Gastroesophageal sphincter (tissue), 4 donors: ENCODE measurements around the gene AHRR. TPM values are rescaled to one million over a fixed set of nuclear protein-coding genes. Genes with fewer than 3 reads are reported as not detected.
"Not testable (repeated sequence)": the region's sequence is repeated elsewhere in the genome, so short reads cannot be mapped to it uniquely, and the experiment has no call there.

Experiments used
- ATAC-seq: fragments of 150-250 bp; one replicate; pipeline ENCODE4 v1.9.1; 2016; ENCODE audit warnings: mild to moderate bottlenecking, moderate library complexity
- H3K27ac ChIP-seq, 4 donors: fragments of 200-600 bp; sonication (generic) in 3 of 4; 1 replicate in 3 of 4; 2 replicates in 1 of 4; pipeline ENCODE4 v1.5.1; 2016 to 2019
- H3K27me3 ChIP-seq: fragments of 200-600 bp; sonication (generic); one replicate; pipeline ENCODE4 v1.5.1; 2019
- H3K36me3 ChIP-seq, 2 donors: fragments of 200-600 bp; sonication (generic); one replicate each; pipeline ENCODE4 v1.5.1; 2019; ENCODE audit warnings: control low read depth in 1 of 2
- H3K4me1 ChIP-seq, 3 donors: fragments of 200-600 bp; sonication (generic); 1 replicate in 2 of 3; 2 replicates in 1 of 3; pipeline ENCODE4 v1.5.1; 2016 to 2019; ENCODE audit warnings: control low read depth in 2 of 3
- H3K4me3 ChIP-seq, 2 donors: fragments of 200-600 bp; sonication (generic); one replicate each; pipeline ENCODE4 v1.5.1; 2019; ENCODE audit warnings: mild to moderate bottlenecking in 1 of 2, moderate library complexity in 1 of 2
- H3K9me3 ChIP-seq, 3 donors: fragments of 200-600 bp; sonication (generic); one replicate each; pipeline ENCODE4 v1.5.1; 2017 to 2019; ENCODE audit warnings: control low read depth in 2 of 3
- EP300 ChIP-seq: sonication (generic); formaldehyde crosslinking; IDR thresholded peaks from one replicate; pipeline ENCODE4 v1.6.1; 2017; ENCODE audit warnings: antibody characterized with exemption, mild to moderate bottlenecking
- POLR2A ChIP-seq, 2 donors: fragments of 450-650 bp; IDR thresholded peaks; one replicate each; pipeline ENCODE4 v1.6.1; 2017; ENCODE audit warnings: antibody characterized with exemption in 2 of 2, mild to moderate bottlenecking in 2 of 2, moderate library complexity in 1 of 2
- POLR2AphosphoS5 ChIP-seq: sonication (generic); formaldehyde crosslinking; IDR thresholded peaks from one replicate; pipeline ENCODE4 v1.6.1; 2017; ENCODE audit warnings: antibody characterized with exemption
- WGBS, 2 donors: methylation state at CpG; one replicate each; pipeline ENCODE4 v1.1.5; 2018; ENCODE audit warnings: low coverage in 1 of 2; 5-methylcytosine and 5-hydroxymethylcytosine counted together
- total RNA-seq, 4 donors: library from RNA; depleted of rRNA; stranded (reverse); fragments of >200 nt; gene quantifications; one replicate each; pipeline ENCODE4 v1.1.0, GENCODE V29; 2016
- TF ChIP-seq, protein P1 (sequence below), 4 experiments: fragments of 200-600 bp in 2 of 4; fragments of 450-650 bp in 2 of 4; sonication (generic) in 1 of 4; IDR thresholded peaks; one replicate each; pipeline ENCODE4 v1.5.1; 2017 to 2019; ENCODE audit warnings: antibody characterized with exemption in 4 of 4, mild to moderate bottlenecking in 2 of 4, moderate library complexity in 2 of 4

Gene AHRR
- total RNA-seq, 4 donors from 2014 or later, result 0.15 to 1.7 (median 0.45) TPM

- no peaks in the 10 kb centered on the region for H3K9me3 ChIP-seq
These were observed 22.8 kb upstream of the AHRR start for GRCh38 chr5:298737-299125.

GRCh38 chr5:299921-300320, 21.6 kb upstream of the AHRR start:
- peak; percentile 31 for ATAC-seq
- H3K36me3 ChIP-seq, H3K9me3 ChIP-seq, H3K27me3 ChIP-seq, H3K27ac ChIP-seq, H3K4me1 ChIP-seq, H3K4me3 ChIP-seq: not testable (repeated sequence)
- no CpG with 5 or more reads among the region's 5 CpGs for WGBS, 2 donors

More at GRCh38 chr5:298737-299125, 22.8 kb upstream of the AHRR start:
- Histone ChIP-seq H3K27me3 (no peaks in the 10 kb centered on the region), H3K36me3 (peaks cover 0 to 10% of the 10 kb centered on the region in 2 donors), H3K4me1 (no peaks in the 10 kb centered on the region), H3K4me3 (no peak overlapping the region), H3K27ac (no peak overlapping the region)
- ATAC-seq, result no peak
- WGBS, 2 donors, result no CpG with 5 or more reads among the region's 2 CpGs
- TF ChIP-seq EP300, result no peak
- no peak for TF ChIP-seq POLR2AphosphoS5
- TF ChIP-seq, protein P1, sequence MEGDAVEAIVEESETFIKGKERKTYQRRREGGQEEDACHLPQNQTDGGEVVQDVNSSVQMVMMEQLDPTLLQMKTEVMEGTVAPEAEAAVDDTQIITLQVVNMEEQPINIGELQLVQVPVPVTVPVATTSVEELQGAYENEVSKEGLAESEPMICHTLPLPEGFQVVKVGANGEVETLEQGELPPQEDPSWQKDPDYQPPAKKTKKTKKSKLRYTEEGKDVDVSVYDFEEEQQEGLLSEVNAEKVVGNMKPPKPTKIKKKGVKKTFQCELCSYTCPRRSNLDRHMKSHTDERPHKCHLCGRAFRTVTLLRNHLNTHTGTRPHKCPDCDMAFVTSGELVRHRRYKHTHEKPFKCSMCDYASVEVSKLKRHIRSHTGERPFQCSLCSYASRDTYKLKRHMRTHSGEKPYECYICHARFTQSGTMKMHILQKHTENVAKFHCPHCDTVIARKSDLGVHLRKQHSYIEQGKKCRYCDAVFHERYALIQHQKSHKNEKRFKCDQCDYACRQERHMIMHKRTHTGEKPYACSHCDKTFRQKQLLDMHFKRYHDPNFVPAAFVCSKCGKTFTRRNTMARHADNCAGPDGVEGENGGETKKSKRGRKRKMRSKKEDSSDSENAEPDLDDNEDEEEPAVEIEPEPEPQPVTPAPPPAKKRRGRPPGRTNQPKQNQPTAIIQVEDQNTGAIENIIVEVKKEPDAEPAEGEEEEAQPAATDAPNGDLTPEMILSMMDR (IDR thresholded peaks at IDR 0.05), result no peak
- no peak for TF ChIP-seq POLR2A (IDR thresholded peaks at IDR 0.05)

GRCh38 chr5:300691-301435, 20.7 kb upstream of the AHRR start:
- H3K27me3 ChIP-seq, H3K9me3 ChIP-seq, H3K4me3 ChIP-seq, ATAC-seq, H3K4me1 ChIP-seq, H3K27ac ChIP-seq: not testable (repeated sequence)
- 83 to 96% methylated on average over 2 to 11 of the region's 21 CpGs for WGBS, 2 donors
- H3K36me3 ChIP-seq, result peaks cover 0 to 16% of the 10 kb centered on the region in 2 donors

DNA sequence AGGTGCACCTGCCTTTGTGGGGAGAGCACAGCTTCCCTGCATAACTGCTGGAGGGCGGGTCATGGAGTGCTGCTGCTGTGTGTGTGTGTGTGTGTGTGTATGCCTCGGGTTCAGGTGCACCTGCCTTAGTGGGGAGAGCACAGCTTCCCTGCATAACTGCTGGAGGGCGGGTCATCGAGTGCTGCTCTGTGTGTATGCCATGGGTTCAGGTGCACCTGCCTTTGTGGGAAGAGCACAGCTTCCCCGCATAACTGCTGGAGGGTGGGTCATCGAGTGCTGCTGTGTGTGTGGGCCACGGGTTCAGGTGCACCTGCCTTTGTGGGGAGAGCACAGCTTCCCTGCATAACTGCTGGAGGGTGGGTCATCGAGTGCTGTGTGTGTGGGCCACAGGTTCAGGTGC, 19.1 kb upstream of the AHRR start:
- H3K4me1 ChIP-seq, H3K9me3 ChIP-seq, H3K27ac ChIP-seq, ATAC-seq, H3K4me3 ChIP-seq, H3K27me3 ChIP-seq: not testable (repeated sequence)
- no CpG with 5 or more reads among the region's 8 CpGs for WGBS, 2 donors
- peaks cover 0 to 28% of the 10 kb centered on the region in 2 donors for H3K36me3 ChIP-seq

DNA sequence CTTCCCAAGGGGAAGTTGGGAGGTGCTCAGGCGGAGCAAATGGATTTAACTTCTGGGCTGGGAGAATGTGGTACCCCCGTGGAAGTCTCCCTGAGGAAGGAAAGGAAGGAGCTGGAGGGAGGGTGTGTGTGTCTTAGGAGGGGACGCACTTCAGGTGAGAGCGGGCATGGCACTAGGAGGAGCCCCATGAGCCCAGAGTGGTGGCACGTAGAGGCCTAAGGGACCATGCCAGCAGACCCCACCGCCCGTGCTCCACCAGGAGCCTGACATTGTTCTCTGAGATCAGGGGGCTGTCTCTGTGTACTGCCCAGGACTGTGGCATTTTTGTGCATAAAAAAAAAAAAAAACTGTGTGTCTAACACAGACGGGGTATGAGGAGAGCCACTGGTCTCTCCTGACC, 18.5 kb upstream of the AHRR start:
- TF ChIP-seq POLR2AphosphoS5, result no peak
- TF ChIP-seq EP300, result no peak
- TF ChIP-seq, protein P1 (IDR thresholded peaks at IDR 0.05), result no peak
- TF ChIP-seq POLR2A (IDR thresholded peaks at IDR 0.05), result no peak
- WGBS, 2 donors, result 81% methylated on average over 7 of the region's 8 CpGs; no CpG with 5 or more reads in 1 of the 2 donors
- ATAC-seq, result no peak
- Histone ChIP-seq H3K4me3 (no peak overlapping the region), H3K27ac (no peak overlapping the region), H3K27me3 (no peaks in the 10 kb centered on the region), H3K36me3 (peaks cover 0 to 33% of the 10 kb centered on the region in 2 donors), H3K9me3 (no peaks in the 10 kb centered on the region), H3K4me1 (no peaks in the 10 kb centered on the region)

DNA sequence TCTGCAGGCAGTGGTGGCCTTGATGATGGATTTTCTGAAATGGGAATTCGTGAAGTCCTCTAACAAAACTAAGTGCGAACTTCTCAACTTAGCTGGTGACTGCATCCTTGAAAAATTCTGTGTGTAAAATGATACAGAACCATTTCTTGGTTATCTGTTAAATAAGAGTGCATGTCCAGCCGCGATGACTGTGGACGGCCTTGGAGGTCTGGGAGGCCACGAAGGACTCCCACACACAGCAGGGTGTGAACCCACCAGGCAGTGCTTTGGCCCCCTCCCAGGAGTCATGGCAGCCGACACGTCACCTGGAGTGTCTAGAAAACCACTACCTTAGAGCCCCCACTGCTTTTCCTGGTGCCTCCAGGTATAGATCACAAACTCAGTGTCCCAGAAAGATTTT, 17.8 kb upstream of the AHRR start:
- not testable (repeated sequence) for H3K4me3 ChIP-seq

GRCh38 chr5:305050-305449, 16.5 kb upstream of the AHRR start:
- no peak overlapping the region for H3K27ac ChIP-seq
- 80% methylated on average over 2 of the region's 9 CpGs; no CpG with 5 or more reads in 1 of the 2 donors for WGBS, 2 donors
- peaks cover 0 to 52% of the 10 kb centered on the region in 2 donors for H3K36me3 ChIP-seq
- no peak for ATAC-seq
- no peaks in the 10 kb centered on the region for H3K9me3 ChIP-seq
- H3K27me3 ChIP-seq, result no peaks in the 10 kb centered on the region
- TF ChIP-seq, protein P1 (IDR thresholded peaks at IDR 0.05), result no peak
- no peak for TF ChIP-seq POLR2AphosphoS5
- no peak for TF ChIP-seq POLR2A (IDR thresholded peaks at IDR 0.05)
- TF ChIP-seq EP300, result no peak
- no peak overlapping the region for H3K4me3 ChIP-seq
- H3K4me1 ChIP-seq, result peaks cover 0 to 5% (median 0%) of the 10 kb centered on the region in 3 donors

More for the DNA sequence above, 17.8 kb upstream of the AHRR start:
- not testable (repeated sequence) for ATAC-seq, H3K4me1 ChIP-seq, H3K27me3 ChIP-seq, H3K9me3 ChIP-seq, H3K27ac ChIP-seq
- peaks cover 0 to 41% of the 10 kb centered on the region in 2 donors for H3K36me3 ChIP-seq
- WGBS, 2 donors, result 100% methylated on average over 1 of the region's 8 CpGs; no CpG with 5 or more reads in 1 of the 2 donors
